Endothelial cell of umbilical vein (primary cell): ENCODE results near the gene BRCA2. TPM values are rescaled to one million over a fixed set of nuclear protein-coding genes. Genes with fewer than 3 reads are reported as not detected.

Source experiments
- BruUV-seq: library from RNA; stranded (reverse); fragments of 400-500 nt; replicated peaks from 2 replicates; lab custom pipeline; 2021; lab: Mats Ljungman, UMichigan
- CTCF ChIA-PET: fragments of 300-600, 350-600 bp; sonication (Branson Sonifier 250); formaldehyde crosslinking; loops from one replicate; lab custom pipeline; 2021; ENCODE audit warnings: antibody characterized with exemption, inconsistent platforms; lab: Charles Lee
- POLR2A ChIA-PET: fragments of 300-600, 350-600 bp; sonication (Branson Sonifier 250); formaldehyde crosslinking; loops from one replicate; lab custom pipeline; 2021; ENCODE audit warnings: antibody characterized with exemption, inconsistent platforms; lab: Charles Lee
- DNase-seq: peaks from one replicate; pipeline ENCODE4 v3.0.0-alpha.2; 2011; ENCODE audit warnings: low read depth, low spot score
- FAIRE-seq: peaks from 2 replicates; lab custom pipeline; 2011; peaks lifted over from hg19 to GRCh38; lab: Jason Lieb, UNC
- H2AFZ ChIP-seq: 2 replicates; pipeline ENCODE4 v1.6.0; 2012; ENCODE audit warnings: low read depth, low read length, control low read depth, inconsistent platforms
- H3K27ac ChIP-seq: 2 replicates; pipeline ENCODE4 v1.5.1; 2011; ENCODE audit warnings: low read depth, mild to moderate bottlenecking, control low read depth, low read length, moderate library complexity; ENCODE audit not compliant: insufficient read depth
- H3K27me3 ChIP-seq, 2 experiments: 2 replicates each; pipeline versions ENCODE4 v1.6.0 to v1.6.1; 2011; ENCODE audit warnings: low read length in 2 of 2, mixed read lengths in 1 of 2; ENCODE audit not compliant: control insufficient read depth in 2 of 2, insufficient read depth in 2 of 2
- H3K36me3 ChIP-seq, 2 experiments: 2 replicates in 1 of 2; 3 replicates in 1 of 2; pipeline ENCODE4 v1.5.1; 2011; ENCODE audit warnings: low read length in 2 of 2, mild to moderate bottlenecking in 1 of 2, moderate library complexity in 1 of 2; ENCODE audit not compliant: control insufficient read depth in 2 of 2, insufficient read depth in 2 of 2; ENCODE audit errors: extremely low read depth in 1 of 2
- H3K4me1 ChIP-seq: 3 replicates; pipeline ENCODE4 v1.5.1; 2011; ENCODE audit warnings: mild to moderate bottlenecking, low read length; ENCODE audit not compliant: control insufficient read depth, insufficient read depth; ENCODE audit errors: extremely low read depth
- H3K4me2 ChIP-seq: 2 replicates; pipeline ENCODE4 v1.6.1; 2011; ENCODE audit warnings: low read length, control low read depth, mixed read lengths; ENCODE audit not compliant: insufficient read depth
- H3K4me3 ChIP-seq, 3 experiments: fragments of 200-600 bp in 1 of 3; sonication (generic), shearing (Covaris generic) in 1 of 3; replicated peaks in 1 of 3; 2 replicates each; pipeline ENCODE4 v1.5.1; 2011 to 2016; ENCODE audit warnings: control low read depth in 3 of 3, low read length in 3 of 3, mild to moderate bottlenecking in 2 of 3, inconsistent platforms in 1 of 3, low read depth in 1 of 3, moderate library complexity in 1 of 3; ENCODE audit not compliant: insufficient read depth in 1 of 3
- H3K79me2 ChIP-seq: 2 replicates; pipeline ENCODE4 v1.6.0; 2012; ENCODE audit warnings: low read length, inconsistent platforms; ENCODE audit not compliant: control insufficient read depth, insufficient read depth
- H3K9ac ChIP-seq: replicated peaks from 2 replicates; pipeline ENCODE3; 2011; ENCODE audit warnings: low read length, control low read depth; ENCODE audit not compliant: insufficient read depth; ENCODE audit errors: extremely low read depth
- H3K9me1 ChIP-seq: replicated peaks from 3 replicates; pipeline ENCODE4 v1.6.0; 2011; ENCODE audit warnings: mild to moderate bottlenecking, low read length; ENCODE audit not compliant: control insufficient read depth, insufficient read depth; ENCODE audit errors: extremely low read depth
- H3K9me3 ChIP-seq: replicated peaks from 2 replicates; pipeline ENCODE4 v1.5.1; 2012; ENCODE audit warnings: low read length, inconsistent platforms; ENCODE audit not compliant: control insufficient read depth, insufficient read depth
- H4K20me1 ChIP-seq: replicated peaks from 2 replicates; pipeline ENCODE3; 2011; ENCODE audit warnings: mild to moderate bottlenecking, low read length; ENCODE audit not compliant: control insufficient read depth, insufficient read depth; ENCODE audit errors: extremely low read depth
- FOS ChIP-seq: IDR thresholded peaks from 2 replicates; pipeline ENCODE4 v1.6.1; 2011; ENCODE audit warnings: mild to moderate bottlenecking, low read length, moderate library complexity, borderline replicate concordance; ENCODE audit not compliant: insufficient read depth
- GATA2 ChIP-seq: IDR thresholded peaks from 2 replicates; pipeline ENCODE4 v1.7.0; 2011; ENCODE audit warnings: low read depth, mild to moderate bottlenecking, moderate library complexity, mixed read lengths, low read length; ENCODE audit not compliant: insufficient read length, insufficient read depth
- JUN ChIP-seq: IDR thresholded peaks from 2 replicates; pipeline ENCODE4 v1.6.1; 2011; ENCODE audit warnings: borderline replicate concordance, low read depth; ENCODE audit not compliant: insufficient read length, insufficient read depth
- MYC ChIP-seq: IDR thresholded peaks from one replicate; pipeline ENCODE4 v1.6.1; 2011; ENCODE audit warnings: mild to moderate bottlenecking, low read depth, low read length
- dilution Hi-C: fragments of 300-500 bp; cut with MboI; formaldehyde crosslinking; loops from one replicate; pipeline ENCODE4 v1.15.0; 2019; ENCODE audit warnings: low sequenced_read_pairs; ENCODE audit not compliant: extremely low pct_ligation_motif_present
- intact Hi-C: fragments of 100-400 bp; cut with micrococcal nuclease; formaldehyde crosslinking; loops from one replicate; pipeline ENCODE4 v1.10.0; 2022
- polyA plus RNA-seq, 4 experiments: library from polyadenylated mRNA; depleted of rRNA in 3 of 4; stranded (reverse) in 3 of 4; unstranded in 1 of 4; fragments of >200 nt; gene quantifications; 2 replicates each; pipeline versions ENCODE4 v1.2.1 to v1.2.3, GENCODE V29; 2011 to 2012; ENCODE audit warnings: missing spikeins in 1 of 4
- total RNA-seq: library from RNA; stranded (reverse); gene quantifications from 2 replicates; pipeline ENCODE4 v1.2.3, GENCODE V29; 2021
- TF ChIP-seq, protein P1 (sequence below), 2 donors: IDR thresholded peaks; 1 replicate in 1 of 2; 2 replicates in 1 of 2; pipeline ENCODE4 v1.5.1; 2011; ENCODE audit warnings: low read length in 2 of 2, mild to moderate bottlenecking in 2 of 2, moderate library complexity in 2 of 2, control low read depth in 1 of 2, inconsistent platforms in 1 of 2, low read depth in 1 of 2; ENCODE audit not compliant: insufficient read depth in 1 of 2; ENCODE audit errors: extremely low read depth in 1 of 2
- TF ChIP-seq, protein P2 (sequence below): IDR thresholded peaks from 2 replicates; pipeline ENCODE4 v1.6.1; 2011; ENCODE audit not compliant: insufficient read depth, insufficient read length

BRCA2 gene
- total and polyA plus RNA-seq, 2 donors (not counting 3 experiments of a cell fraction or from before 2014, with no cell fraction given), result 2.9 to 17.5 TPM

DNA sequence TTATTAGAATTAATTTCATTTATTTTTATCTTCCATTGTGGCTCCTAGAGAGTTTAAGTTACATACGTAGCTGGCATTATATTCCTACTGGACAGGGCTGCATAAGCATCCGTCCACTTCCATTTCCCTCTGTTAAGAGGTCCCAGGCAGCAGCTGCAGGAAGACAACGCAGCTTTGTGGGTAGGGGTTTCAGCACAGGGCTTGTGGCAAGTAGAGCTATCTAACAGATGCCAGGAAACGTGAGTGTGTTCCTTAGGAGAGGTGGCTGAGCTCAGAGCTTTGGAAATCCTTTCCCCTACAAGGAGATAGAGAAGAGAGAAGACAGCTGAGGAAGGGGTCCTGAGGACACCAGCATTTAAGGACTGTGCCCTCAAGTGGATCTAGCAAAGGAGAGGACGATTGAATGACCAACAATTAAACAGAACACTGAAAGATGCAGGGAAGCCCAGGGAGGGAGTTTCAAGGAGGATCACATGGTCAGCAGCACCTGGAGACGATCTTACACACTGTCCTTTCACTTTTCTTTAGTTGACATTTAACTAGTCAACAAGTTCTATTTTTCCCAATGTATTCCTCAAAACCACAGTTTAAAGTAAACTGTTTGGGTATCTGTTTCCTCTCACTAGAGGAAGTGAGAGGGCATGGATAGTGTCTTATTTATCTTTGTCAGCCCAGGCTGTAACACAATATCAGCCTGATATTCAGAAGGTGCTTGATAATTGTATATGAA is 114.9 kb downstream of the BRCA2 start:
- no peak overlapping the region for H3K4me3 ChIP-seq
- ChIA-PET POLR2A (no interaction called here), CTCF (no interaction called here)
- H3K4me1 ChIP-seq, result peaks cover 13% of the 10 kb centered on the region
- no peak overlapping the region for H3K27ac ChIP-seq
- no peaks in the 10 kb centered on the region for H3K36me3 ChIP-seq
- no peaks in the 10 kb centered on the region for H3K27me3 ChIP-seq
- H2AFZ ChIP-seq, result no peak overlapping the region
- intact Hi-C loops, result no loop called here
- no peak overlapping the region for H3K4me2 ChIP-seq
- no peaks in the 10 kb centered on the region for H3K9me3 ChIP-seq
- dilution Hi-C loops, result no loop called here
- H3K9ac ChIP-seq, result no peak overlapping the region
- BruUV-seq, result no TSS peak
- no peaks in the 10 kb centered on the region for H4K20me1 ChIP-seq
- DNase-seq, result no peak
- no peak for FAIRE-seq
- TF ChIP-seq, protein P1, sequence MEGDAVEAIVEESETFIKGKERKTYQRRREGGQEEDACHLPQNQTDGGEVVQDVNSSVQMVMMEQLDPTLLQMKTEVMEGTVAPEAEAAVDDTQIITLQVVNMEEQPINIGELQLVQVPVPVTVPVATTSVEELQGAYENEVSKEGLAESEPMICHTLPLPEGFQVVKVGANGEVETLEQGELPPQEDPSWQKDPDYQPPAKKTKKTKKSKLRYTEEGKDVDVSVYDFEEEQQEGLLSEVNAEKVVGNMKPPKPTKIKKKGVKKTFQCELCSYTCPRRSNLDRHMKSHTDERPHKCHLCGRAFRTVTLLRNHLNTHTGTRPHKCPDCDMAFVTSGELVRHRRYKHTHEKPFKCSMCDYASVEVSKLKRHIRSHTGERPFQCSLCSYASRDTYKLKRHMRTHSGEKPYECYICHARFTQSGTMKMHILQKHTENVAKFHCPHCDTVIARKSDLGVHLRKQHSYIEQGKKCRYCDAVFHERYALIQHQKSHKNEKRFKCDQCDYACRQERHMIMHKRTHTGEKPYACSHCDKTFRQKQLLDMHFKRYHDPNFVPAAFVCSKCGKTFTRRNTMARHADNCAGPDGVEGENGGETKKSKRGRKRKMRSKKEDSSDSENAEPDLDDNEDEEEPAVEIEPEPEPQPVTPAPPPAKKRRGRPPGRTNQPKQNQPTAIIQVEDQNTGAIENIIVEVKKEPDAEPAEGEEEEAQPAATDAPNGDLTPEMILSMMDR (IDR thresholded peaks at IDR 0.05; ENCODE audit: extremely low read depth in 1 of 2, insufficient read depth in 1 of 2, low read depth in 1 of 2, low read length in 2 of 2), result no peak
- TF ChIP-seq GATA2 (no peak), FOS (no peak), JUN (no peak), MYC (no peak)
- TF ChIP-seq, protein P2, sequence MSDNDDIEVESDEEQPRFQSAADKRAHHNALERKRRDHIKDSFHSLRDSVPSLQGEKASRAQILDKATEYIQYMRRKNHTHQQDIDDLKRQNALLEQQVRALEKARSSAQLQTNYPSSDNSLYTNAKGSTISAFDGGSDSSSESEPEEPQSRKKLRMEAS, result no peak
- H3K9me1 ChIP-seq, result no peaks in the 10 kb centered on the region
- H3K79me2 ChIP-seq, result no peaks in the 10 kb centered on the region
